A549 (cell line): ENCODE data around the gene OLR1.

ENCODE experiments used
- CEBPB ChIP-seq, 2 experiments: fragments of >200 bp in 1 of 2; sonication (Bioruptor Twin) in 1 of 2; formaldehyde crosslinking in 1 of 2; IDR thresholded peaks; 2 replicates each; pipeline ENCODE4 v1.6.1; 2012 to 2016
- EHMT2 ChIP-seq: fragments of 200-600 bp; sonication (generic); IDR thresholded peaks from 2 replicates; pipeline ENCODE4 v1.6.1; 2016; ENCODE audit warnings: antibody characterized with exemption, low read depth, mild to moderate bottlenecking, moderate library complexity
- FOXS1 ChIP-seq: fragments of 250-450 bp; sonication (Bioruptor Pico); IDR thresholded peaks from 2 replicates; pipeline ENCODE4 v1.5.0; 2020; ENCODE audit warnings: mild to moderate bottlenecking, moderate library complexity
- MAFK ChIP-seq: fragments of 450-650 bp; IDR thresholded peaks from 2 replicates; pipeline ENCODE4 v1.6.1; 2014; ENCODE audit not compliant: partially characterized antibody
- NPAS2 ChIP-seq: fragments of 250-450 bp; sonication (Bioruptor Pico); IDR thresholded peaks from 2 replicates; pipeline ENCODE4 v1.8.0; 2022; ENCODE audit warnings: mild to moderate bottlenecking, moderate library complexity, borderline replicate concordance
- POLR2A ChIP-seq: IDR thresholded peaks from 2 replicates; pipeline ENCODE4 v1.6.1; 2012; ENCODE audit warnings: mild to moderate bottlenecking, low read length
- RCOR1 ChIP-seq: fragments of 150-350 bp; IDR thresholded peaks from 2 replicates; pipeline ENCODE4 v1.6.1; 2014; ENCODE audit warnings: antibody characterized with exemption, low read length, low read depth
- TF ChIP-seq, protein P1 (sequence below): fragments of 200-600 bp; sonication (generic); IDR thresholded peaks from 2 replicates; pipeline ENCODE4 v1.6.1; 2016; ENCODE audit warnings: antibody characterized with exemption, mild to moderate bottlenecking, moderate library complexity
- TF ChIP-seq, protein P2 (sequence below): fragments of >200 bp; sonication (Bioruptor Twin); formaldehyde crosslinking; IDR thresholded peaks from 3 replicates; pipeline ENCODE4 v1.5.1; 2016
- TF ChIP-seq, protein P3 (sequence below): IDR thresholded peaks from 2 replicates; pipeline ENCODE4 v1.6.1; 2012; ENCODE audit warnings: low read depth, borderline replicate concordance

DNA sequence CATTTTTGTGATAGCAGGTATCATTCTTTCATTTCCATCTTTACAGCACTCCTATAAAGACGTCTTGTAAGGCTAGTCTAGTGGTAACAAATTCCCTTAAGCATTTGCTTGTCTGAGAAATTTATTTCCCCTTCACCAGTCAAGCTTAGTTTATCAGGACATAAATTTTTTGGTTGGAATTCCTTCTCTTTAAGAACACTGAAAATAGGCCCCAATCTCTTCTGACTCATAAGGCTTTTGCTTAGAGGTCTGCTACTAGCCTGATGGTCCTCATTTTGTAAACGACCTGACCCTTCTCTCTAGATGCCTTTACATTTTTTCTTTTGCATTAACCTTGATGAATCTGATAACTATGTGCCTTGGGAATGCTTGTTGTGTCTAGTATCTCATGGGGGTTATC, 20.3 kb downstream of the OLR1 start:
- no peak for TF ChIP-seq RCOR1
- no peak for TF ChIP-seq CEBPB (IDR thresholded peaks at IDR 0.05)
- TF ChIP-seq, protein P1, sequence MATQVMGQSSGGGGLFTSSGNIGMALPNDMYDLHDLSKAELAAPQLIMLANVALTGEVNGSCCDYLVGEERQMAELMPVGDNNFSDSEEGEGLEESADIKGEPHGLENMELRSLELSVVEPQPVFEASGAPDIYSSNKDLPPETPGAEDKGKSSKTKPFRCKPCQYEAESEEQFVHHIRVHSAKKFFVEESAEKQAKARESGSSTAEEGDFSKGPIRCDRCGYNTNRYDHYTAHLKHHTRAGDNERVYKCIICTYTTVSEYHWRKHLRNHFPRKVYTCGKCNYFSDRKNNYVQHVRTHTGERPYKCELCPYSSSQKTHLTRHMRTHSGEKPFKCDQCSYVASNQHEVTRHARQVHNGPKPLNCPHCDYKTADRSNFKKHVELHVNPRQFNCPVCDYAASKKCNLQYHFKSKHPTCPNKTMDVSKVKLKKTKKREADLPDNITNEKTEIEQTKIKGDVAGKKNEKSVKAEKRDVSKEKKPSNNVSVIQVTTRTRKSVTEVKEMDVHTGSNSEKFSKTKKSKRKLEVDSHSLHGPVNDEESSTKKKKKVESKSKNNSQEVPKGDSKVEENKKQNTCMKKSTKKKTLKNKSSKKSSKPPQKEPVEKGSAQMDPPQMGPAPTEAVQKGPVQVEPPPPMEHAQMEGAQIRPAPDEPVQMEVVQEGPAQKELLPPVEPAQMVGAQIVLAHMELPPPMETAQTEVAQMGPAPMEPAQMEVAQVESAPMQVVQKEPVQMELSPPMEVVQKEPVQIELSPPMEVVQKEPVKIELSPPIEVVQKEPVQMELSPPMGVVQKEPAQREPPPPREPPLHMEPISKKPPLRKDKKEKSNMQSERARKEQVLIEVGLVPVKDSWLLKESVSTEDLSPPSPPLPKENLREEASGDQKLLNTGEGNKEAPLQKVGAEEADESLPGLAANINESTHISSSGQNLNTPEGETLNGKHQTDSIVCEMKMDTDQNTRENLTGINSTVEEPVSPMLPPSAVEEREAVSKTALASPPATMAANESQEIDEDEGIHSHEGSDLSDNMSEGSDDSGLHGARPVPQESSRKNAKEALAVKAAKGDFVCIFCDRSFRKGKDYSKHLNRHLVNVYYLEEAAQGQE = no peak
- no peak for TF ChIP-seq NPAS2 (CRISPR knock-in tag)
- TF ChIP-seq, protein P2, sequence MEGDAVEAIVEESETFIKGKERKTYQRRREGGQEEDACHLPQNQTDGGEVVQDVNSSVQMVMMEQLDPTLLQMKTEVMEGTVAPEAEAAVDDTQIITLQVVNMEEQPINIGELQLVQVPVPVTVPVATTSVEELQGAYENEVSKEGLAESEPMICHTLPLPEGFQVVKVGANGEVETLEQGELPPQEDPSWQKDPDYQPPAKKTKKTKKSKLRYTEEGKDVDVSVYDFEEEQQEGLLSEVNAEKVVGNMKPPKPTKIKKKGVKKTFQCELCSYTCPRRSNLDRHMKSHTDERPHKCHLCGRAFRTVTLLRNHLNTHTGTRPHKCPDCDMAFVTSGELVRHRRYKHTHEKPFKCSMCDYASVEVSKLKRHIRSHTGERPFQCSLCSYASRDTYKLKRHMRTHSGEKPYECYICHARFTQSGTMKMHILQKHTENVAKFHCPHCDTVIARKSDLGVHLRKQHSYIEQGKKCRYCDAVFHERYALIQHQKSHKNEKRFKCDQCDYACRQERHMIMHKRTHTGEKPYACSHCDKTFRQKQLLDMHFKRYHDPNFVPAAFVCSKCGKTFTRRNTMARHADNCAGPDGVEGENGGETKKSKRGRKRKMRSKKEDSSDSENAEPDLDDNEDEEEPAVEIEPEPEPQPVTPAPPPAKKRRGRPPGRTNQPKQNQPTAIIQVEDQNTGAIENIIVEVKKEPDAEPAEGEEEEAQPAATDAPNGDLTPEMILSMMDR = no peak
- no peak for TF ChIP-seq POLR2A
- TF ChIP-seq MAFK = no peak
- TF ChIP-seq EHMT2 = no peak
- TF ChIP-seq, protein P3, sequence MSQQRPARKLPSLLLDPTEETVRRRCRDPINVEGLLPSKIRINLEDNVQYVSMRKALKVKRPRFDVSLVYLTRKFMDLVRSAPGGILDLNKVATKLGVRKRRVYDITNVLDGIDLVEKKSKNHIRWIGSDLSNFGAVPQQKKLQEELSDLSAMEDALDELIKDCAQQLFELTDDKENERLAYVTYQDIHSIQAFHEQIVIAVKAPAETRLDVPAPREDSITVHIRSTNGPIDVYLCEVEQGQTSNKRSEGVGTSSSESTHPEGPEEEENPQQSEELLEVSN = no peak
- TF ChIP-seq FOXS1 = no peak
